ENCODE measurements around the gene OR1M1.

The OR1M1 gene

DNA sequence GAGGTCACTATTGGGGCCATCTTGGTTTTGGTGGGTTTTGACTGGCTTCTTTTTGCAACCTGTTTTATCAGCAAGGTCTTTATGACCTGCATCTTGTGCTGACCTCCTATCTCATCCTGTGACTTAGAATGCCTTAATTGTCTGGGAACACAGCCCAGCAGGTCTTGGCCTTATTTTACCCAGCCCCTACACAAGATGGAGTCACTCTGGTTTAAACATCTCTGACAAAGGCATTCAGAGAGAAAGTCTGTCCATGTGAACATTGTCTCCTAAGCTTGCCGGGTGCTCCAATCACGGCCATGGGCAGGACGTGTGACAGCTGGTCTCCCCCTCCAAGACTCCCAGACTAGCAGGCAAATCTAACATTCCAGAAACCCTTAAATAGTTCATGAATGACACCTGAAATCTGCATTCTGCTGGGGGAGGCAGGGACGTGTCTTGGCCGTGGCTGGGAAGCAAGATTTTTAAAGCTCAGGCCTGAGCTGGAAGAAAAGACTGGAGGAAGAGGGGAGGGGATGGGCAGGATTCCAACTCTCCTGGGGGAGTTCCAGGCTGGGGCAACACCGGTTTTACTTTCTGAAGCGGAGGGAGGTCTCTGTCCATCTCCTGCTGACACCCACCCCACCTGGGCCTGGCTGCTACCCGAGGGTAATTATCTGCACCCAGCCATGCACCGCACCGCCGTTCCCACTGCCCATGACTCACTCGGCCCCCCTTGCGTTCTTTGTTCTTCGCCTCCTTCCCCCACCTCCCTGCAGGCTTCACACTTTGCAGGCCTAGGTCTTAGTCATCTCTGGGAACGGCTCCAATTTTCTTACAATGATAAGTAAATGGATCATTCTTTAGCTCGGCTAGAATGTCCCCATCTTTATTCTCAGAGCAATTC lies 11.6 kb upstream of the OR1M1 start:
- DNase-seq: no peak

DNA sequence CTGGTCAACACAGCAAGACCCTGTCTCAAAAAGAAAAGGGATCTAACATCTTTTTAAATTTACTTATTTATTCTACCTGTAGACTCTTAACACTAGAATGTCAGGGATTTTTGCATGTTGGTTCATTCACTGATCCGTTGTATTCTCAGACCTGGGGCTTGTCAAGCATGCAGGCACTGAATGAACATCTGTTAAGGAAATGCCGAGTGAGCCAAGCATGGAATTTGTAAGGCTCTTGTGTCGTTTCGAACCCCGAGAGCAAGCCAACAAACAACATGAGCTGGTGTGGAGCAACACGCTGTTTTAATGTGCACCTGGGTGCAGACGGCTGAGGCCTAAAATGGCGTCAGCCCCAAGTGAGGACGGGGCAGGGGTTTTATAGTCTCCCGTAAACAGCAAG lies 10.0 kb upstream of the OR1M1 start:
- no peak for DNase-seq

DNA sequence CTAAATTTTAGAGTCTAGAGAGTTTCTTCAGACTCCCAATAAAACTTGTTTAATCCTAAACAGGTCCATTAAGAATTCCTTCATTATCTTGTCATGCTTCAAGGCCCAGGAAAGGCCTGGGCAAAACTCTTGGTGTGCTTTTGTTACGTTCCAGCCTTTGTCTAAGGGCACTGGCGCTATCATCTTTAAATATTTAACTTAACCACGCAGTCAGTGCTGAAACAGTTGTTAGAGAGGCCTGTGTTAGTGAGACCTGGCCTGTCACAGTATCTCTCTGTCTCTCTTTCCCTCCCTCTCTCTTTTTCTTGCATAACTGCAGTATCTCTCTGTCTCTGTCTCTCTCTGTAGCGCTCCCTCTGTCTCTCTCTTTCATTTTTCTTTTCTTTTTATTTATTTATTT lies 8.2 kb upstream of the OR1M1 start:
- DNase-seq: no peak

DNA sequence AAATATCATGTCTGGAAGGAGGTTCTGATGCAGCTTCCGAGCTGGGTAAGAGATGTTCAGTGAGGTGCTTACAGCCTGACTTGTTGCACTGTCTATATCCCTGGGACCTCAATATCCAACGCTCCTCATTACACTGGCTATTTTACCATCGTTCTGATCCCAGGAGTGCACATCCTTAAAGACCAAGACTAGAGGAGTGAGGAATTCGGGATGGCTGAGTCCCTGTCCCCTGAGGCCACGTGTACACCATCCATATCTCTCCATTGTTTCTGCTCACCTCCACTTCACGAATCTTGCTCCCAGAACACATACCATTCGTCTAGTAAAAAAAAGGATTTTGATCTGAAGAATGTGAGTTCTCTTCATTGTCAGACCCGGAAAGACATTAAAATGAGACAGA lies 20.5 kb downstream of the OR1M1 start, which contains the start of gene OR7G2:
Gene OR7G2 (minus strand): TSS at position 101 of the 400 bp plus-strand sequence. CDS start 4,232 bp downstream, outside the sequence.
- DNase-seq: no peak

DNA sequence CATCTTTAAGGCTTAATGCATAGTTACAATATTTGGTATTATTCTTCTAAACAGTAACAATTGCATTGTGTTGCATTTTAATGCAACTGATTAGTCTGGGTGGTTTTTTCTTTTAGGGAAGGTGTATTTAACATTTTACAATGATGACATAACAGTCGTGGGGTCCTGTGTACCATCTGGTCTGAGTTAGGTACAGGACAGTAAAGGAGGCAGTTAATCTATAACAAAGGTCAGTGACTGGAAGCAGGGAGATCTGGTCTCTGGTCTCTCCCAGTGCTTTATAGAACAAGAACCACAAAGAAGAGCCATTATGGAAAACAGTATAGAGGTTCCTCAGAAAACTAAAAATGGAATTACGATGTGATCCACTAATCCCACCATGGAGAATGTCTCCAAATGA lies 23.1 kb downstream of the OR1M1 start:
- DNase-seq: no peak

DNA sequence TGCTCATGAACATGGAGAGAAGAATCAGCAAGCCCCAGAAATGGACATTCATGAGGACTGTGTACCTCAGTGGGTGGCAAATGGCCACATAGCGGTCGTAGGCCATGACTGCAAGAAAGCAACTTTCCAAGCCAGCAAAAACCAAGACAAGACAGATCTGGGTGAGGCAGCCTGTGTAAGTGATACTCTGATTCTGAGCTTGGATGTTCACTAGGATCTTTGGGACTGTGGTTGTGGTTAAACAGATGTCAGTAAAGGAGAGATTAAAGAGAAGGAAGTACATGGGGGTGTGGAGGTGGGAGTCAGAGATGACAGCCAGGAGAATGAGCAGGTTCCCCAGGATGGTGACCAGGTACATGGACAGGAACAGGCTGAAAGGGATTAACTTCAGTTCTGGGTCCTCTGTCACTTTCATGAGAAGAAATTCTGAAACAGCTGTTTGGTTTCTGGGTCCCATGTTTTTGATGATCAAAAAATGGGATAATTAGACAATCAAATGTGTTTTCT lies 28.5 kb downstream of the OR1M1 start, which contains the start of gene OR7G1:
Gene OR7G1 (minus strand): TSS at position 457 of the 507 bp plus-strand sequence. CDS start 0 bp downstream, at position 457.
- DNase-seq: no peak

DNA sequence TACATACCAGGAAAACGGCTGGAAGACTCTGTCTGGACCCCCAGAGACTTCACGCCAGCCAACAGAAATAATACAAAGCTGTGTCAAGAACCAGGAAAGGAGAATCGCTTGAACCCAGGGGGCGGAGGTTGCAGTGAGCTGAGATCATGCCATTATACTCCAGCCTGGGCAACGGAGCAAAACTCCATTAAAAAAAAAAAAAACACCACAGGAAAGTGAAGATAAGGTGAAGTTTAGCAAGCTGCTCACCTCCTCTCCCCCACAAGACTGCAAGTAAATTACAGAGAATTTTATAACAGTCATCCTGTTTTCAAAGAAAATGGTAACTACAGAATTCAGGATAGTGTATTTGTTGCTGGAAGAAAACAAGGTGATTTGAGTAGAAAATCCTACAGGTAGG lies 29.7 kb downstream of the OR1M1 start:
- no peak for DNase-seq

DNA sequence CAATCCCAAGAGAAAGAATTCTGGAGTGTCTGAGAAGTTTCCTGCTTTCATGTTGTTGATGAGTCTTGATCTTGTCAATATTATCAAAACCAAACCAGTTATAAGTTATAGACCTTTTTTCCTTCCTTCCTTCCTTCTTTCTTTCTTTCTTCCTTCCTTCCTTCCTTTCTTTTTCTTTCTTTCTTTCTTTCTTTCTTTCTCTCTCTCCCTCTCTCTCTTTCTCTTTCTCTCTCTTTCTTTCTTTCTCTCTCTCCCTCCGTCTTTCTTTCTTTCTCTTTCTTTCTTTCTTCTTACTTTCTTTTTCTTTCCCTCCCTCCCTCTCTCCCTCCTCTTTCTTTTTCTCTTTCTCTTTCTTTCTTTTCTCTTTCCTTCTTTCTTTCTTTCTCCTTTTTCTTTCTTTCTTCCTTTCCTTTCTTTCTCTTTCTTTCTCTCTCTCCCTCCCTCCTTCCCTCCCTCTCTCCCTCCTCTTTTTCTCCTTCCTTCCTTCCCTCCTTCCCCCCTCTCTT lies 40.1 kb downstream of the OR1M1 start, which contains the start of gene OR7G3:
Gene OR7G3 (minus strand): TSS at position 51 of the 506 bp plus-strand sequence. CDS start 0 bp downstream, at position 51.
- DNase-seq: no peak

DNA sequence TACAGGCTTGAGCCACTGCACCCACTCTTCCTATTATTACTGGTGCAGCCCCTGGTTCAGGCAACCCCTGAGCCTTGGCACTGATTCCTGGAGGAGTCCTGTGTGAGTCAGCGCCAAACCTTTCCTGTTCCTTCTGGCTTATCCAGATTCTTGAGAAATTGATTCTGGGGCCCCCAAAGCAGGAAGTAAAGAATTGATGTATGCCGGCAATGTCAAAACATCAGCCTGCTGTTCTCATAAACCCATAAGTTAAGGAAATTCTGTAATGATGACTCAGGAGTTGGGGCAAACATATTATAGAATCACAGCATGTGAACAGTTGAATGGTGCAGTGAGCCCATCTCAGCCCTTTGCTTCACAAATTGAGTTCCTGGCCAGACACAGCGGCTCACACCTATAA lies 41.3 kb downstream of the OR1M1 start:
- DNase-seq: no peak

DNA sequence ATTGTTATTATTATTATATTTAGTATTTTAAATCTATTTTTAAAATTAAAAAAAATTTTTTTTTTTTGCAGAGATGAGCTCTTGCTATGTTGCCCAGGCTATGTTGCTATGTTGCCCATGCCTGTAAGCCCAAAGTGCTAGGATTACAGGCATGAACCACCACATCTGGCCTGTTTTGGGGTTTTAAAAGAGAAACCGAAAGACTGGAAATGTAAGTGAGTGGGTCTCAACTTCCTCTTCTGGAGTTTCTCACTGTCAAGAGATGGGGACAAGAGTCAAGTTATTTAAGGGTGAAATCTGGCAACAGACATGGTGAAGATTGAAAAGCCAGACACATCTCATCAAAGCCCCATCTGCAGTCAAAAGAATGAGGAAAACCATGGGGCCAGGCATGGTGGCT lies 44.1 kb downstream of the OR1M1 start:
- DNase-seq: no peak

DNA sequence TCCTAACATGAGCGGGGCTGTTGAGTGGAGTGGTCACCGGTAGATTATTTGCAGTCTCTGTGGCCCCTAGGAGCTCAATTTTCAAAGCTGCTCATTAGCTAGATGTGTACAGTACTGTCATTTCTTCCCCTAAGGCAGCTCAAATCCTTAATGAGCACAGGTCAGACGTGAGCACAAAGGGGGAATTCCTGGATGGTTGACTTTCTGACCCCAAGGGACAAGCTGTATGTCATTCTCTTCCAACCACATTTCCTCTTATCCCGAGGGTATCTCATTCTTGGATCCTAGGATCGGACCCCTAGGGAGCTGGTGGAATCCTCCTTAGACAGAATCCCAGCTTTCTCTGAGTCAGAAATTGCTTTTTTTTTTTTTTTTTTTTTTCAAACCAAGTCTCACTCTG lies 45.6 kb downstream of the OR1M1 start:
- DNase-seq: no peak

DNA sequence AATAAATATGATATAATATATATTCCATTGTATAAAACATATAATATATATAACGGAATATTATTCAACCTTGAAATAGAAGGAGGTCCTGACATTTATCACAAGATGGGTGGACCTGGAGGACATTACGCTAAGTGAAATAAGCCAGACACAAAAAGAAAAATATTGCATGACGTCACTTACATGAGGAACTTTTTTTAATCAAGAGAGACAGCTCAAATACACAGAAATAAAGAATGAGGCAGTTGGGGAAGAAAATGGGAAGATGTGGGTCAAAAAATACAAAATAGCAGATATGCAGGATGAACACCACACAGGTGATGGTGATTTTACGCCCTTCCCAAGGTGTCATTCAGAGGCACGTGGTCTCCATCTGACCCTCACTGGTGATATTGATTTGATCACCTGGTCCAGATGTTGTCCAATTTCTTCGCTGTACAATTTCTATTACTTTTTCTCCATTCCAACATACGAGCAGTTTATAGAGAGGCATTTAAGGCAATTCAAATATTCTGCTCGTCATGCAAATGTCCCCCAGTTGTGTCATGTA lies 52.8 kb downstream of the OR1M1 start:
- no peak for DNase-seq

DNA sequence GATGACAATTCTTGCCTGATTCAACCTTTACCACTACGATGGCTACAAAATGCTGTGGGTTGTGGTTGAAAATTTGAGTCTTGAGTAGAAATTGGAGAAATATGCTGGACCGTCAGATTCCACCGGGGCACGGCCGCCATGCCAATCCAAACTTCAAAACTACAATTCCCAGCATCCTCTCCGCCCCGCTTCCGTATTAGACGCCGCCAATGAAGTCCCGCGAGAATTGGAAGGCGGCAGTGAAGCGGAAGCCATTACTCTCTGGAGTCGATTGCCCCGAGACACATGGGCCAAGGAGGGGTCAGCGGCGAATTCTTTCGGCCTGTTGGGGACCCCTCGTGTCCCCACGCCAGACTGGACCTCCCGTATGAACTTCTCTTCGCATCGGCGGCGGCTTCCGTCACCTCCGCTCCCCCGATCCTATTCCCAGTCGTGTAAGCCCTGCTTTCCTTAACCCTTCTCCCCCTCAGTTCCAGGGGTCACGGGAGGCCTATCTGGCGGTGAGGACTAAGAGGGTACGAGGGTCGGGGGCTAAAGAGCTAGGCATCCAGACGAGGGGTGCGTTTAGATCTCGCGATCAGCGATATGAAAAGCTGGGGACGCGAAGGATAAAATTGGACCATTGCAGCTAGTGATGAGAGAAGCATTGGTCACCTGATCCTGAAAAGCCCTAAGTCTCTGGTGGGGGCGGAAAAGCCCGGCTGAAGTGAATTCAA lies 53.5 kb downstream of the OR1M1 start, which contains the start of gene ZNF317:
Gene ZNF317 (plus strand): TSS at position 239 of the 716 bp plus-strand sequence. CDS start 15,620 bp downstream, outside the sequence.
- DNase-seq: peak; percentile 92

DNA sequence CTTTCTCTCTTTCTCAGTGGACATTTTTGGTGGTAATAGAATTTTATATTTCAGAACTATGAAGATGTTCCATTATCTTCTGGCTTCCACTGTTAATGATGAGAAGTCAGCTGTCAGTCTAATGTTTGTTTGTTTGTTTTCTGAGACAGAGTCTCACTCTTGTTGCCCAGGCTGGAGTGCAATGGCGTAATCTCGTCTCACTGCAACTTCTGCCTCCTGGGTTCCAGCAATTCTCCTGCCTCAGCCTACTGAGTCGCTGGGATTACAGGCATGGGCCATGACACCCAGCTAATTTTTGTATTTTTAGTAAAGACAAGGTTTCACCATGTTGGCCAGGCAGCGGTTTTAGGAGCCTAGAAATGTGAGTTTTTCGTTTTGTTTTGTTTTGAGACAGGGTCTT lies 58.1 kb downstream of the OR1M1 start:
- DNase-seq: no peak

Measured in CD4-positive, alpha-beta T cell treated with Interleukin-12 subunit alpha and Interleukin-12 subunit beta, for 1 hour (primary cell).